HS-5 (cell line): ENCODE measurements around the gene ZSCAN5B.
A peak's percentile ranks its signal among the peaks of the same experiment; 100 is the strongest.

Experiments
- DNase-seq: peaks from one replicate; pipeline ENCODE4 v3.0.0-alpha.2; 2012; ENCODE audit warnings: low read depth

Gene ZSCAN5B

GRCh38 chr19:56144831-56145230, 52.8 kb downstream of the ZSCAN5B start:
- DNase-seq = no peak

DNA sequence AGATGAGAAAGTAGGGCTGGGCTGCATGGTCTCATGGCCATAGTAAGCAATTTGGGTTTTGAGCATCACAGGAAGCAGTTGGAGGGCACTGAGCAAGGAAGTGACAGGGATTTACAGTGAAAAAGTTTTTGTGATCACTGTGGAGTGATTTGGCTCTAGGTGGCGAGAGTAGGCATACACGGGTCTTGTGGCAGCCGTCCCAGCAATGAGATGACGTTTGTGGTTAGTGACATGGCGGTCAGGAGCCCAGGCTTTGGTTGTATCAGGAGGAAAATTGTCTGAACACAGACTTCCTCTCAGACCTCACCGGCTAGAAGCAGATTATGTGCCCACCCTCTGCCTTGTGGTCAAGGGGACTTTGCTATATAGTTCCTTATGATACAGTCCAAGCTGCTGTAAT, 53.2 kb downstream of the ZSCAN5B start:
- DNase-seq = no peak

- DNase-seq = no peak
Measured at GRCh38 chr19:56142897-56143434, 54.6 kb downstream of the ZSCAN5B start.

DNA sequence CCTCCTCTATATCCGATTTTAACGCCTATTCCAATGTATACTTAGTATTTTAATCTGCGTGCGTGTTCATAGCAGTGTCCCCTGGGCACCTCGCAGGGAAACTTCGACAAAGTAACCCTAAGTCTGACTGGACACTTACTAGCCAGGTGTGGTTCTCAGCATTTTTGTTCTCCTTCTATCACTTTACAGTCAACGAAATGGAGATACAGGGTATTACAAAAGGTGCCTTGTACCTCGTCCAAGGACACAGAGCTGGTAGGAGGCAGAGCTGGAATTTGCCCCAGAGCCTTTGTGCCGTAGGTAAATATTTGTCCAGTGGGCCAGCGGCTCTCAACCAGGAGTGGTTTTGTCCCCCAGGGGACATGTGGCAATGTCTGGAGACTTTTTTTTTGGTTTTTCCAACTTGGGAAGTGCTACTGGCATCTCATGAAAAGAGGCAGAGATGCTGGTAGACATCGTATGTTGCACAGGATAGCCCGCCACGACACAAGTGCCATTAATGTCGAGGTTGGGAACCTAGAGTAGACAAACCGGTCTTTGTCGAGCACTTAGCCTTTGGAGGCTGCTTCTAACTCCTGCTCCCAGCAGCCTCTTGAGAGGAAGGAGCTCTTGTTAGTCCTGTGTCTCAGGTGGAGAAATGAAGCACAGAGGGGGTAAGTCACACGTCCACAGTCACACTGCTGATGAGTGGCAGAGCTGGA, 55.3 kb downstream of the ZSCAN5B start:
- DNase-seq = no peak

DNA sequence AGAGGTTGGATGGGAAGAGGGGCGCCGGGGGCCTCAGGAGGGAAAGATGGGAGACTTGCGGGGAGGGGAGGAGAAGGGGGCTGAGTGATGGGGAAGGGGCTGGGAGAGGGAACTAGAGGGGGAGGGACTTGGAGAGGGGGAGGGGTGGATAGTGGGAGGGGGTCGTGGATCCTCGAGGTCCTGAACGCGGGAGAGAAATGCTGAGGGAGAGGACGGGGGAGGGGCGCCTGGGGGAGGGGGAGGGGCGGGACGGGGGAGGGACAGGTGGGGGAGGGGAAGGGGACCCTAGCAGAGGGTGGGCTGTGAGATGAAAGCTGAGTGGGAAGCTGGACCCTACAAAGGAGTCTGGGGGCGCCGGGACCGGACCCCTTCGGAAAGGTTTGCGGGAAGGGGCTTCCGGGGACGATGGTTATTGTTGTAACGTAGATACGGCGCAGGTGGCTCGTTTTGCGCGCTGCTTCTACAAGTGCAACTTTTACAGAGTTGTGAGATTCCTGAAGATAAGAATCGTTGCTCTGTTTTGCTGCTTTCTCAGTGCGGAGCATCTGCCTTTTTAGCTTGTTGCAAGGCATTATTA, 56.1 kb downstream of the ZSCAN5B start:
- DNase-seq = no peak

DNA sequence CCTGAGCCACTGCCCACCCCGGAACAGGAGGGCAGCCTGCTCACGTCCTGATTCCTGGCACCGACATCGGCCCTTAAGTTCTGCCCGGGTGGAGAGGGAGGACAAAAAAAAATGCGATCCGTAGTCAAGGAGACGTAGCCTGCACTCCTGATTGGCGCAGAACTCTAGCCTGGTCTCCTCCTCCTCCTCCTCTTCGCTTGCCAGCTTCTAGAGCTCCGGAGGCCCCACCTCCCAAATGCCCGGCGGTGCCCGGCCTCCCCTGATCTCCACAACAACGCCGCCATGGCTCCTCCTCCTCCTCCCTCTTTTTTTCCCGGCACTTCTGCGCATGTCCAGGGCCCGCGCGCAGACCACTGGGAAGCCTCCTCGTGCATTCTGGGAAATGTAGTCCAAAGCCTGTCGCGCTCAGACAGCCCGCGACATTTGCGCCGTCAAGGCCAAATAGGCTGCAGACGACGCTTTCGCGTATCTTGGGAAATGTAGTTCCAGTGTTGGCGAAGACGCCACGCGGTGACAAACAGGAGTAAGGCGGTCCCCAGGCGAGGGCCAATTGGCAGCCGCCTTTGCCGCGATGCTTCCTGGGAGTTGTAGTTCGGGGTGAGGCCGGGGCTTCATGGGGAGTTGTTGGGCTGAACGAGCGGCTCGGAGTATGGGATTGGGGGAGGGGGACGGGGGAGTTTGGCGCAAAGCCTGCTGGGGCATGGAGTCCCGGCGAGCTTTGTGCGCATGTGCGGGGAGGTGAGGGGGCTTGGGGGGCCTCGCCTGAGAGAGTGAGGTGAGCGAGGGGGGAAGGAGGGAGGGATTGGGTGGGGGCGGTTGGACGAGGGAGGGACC, 56.8 kb downstream of the ZSCAN5B start, which contains the start of gene ZNF444:
Gene ZNF444 (plus strand): TSS at position 705 of the 834 bp plus-strand sequence. CDS start 5,625 bp downstream, outside the sequence.
- DNase-seq = peak; percentile 97

DNA sequence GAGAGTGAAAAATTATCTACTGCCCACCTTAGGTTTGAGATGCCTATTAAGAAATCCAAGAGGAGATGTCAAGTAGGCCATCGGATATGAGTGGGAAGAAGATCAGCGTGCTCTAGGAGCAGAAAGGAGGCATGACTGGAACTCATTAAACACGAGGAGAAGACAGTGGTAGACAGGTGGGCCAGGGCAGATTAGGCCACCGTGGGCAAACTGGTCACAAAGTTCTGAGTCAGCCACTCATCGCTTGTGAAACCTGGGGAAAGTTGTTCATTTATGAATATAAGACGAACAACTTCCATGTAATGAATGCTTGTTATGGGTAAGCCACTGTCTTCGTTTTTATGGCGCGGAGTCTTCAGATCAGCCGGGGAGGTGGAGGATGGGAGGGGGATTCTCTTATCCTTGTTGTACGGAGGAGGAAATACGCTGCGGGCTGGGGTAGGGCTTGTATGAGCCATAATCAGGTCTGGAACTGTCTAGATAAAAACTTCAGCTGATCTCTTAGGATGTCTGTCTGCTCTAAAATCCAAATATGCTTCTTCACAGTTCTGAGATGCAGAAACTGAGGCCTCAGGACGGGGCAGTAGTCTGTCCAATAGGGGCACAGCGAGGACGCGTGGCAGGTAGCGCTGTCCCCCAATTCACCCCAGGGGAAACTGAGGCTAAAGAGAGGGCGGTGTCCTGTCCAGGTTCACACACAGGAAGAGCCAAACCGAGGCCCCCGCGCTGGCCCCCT, 57.6 kb downstream of the ZSCAN5B start:
- DNase-seq = no peak
